Activated gamma-delta T cell (primary cell): ENCODE results near the gene CYP27A1.

Source experiments
- DNase-seq: peaks from one replicate; lab custom pipeline; 2025; lab: John Stamatoyannopoulos, UW

The CYP27A1 gene

DNA sequence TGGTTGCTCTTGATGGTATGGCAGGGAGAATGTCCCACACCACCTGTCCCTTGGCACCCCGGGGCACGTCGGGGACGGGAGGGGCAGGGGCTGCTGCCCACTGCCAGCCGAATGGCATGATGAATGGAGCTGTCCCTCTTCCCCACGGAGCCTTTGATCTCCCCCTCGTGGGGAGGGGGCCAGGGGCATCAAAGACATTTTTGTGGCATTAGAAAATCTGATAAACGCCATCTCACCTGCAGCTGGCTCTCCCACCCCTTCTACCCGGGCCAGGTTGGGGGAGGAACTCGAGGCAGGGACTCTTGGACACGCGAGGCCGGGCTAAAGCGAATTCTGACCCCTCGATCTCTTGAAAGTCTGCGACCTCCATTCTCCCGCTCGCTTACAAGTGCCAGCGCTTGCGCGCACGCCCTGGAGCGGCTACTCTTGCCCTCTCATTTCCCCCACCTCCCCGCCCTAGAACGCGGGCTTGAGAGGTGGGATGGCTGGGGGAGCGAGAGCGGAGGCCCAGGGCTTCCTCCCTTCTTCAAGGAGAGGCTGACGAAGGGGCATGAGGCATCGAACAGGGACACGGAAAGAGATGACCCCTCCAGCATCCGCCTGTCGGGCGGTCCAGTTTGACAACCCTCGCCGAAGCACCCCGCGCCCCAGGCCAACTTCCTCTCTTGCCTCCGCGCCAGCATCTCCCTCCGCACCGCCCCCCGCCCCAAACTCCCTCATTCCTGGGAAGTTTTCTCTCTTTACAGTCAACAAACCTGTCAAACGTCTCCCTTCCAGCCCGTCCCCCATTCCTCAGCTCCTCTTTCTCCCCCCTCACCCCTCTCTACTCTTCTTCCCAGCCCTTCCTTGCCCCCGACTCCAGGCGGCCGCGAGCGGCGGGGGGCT lies 77.0 kb downstream of the CYP27A1 start:
- no peak for DNase-seq

DNA sequence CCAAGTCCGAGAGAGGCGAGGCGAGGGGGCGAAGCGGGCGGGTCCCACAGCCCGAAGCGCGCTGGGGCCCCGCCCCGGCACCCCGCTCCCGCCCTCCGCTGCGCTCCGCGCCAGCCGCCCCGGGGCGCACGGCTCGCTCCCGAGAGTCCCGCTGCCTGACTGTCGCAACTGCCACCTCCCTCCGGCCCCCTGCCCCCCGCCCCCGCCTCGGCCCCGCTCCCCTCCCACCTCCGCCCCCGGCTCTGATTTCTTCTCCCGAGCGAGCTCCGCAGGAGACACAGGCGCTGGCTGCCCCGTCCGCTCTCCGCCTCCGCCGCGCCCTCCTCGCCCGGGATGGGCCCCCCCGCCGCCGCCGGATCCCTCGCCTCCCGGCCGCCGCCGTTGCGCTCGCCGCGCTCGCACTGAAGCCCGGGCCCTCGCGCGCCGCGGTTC lies 77.6 kb downstream of the CYP27A1 start, which contains the start of gene WNT6:
WNT6 (plus strand) TSS at position 250 of the 432 bp plus-strand sequence. CDS start 233 bp downstream, outside the sequence.
- no peak for DNase-seq

DNA sequence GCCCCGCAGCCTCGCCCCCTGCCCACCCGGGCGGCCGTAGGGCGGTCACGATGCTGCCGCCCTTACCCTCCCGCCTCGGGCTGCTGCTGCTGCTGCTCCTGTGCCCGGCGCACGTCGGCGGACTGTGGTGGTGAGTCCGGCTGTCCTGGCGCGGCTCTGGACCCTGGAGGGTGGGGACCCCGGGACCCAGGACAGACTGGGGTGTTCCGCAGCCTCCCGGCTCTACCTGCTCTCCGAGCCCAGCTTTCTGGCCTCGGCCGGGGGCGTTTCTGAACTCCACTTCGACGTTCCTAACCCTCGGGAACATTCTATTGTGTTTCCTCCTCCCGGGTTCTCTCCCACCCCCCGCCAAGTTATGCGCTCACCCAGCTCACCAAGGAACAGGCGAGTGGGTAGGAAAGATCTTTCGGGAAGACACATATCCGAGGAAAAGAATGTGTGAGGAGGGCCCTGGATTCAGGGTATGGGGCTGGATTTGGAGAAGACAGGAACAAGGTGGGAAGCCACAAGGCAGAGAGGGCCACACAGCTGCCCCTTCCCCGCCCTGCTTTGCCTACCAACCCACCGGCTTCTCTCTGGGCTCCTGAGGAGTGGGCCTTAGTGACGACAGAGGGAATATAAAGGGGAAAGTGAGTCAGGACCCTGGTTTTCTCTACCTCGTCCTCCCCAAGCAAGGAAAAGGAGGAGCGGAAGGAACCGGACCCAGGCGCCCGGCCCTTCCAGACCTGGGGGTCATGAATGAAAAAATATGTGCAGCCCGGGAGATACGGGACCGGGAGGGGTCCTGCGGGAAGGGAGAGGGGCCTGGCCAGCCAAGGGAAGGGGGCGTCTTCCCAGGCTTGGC lies 78.3 kb downstream of the CYP27A1 start:
- DNase-seq = no peak

DNA sequence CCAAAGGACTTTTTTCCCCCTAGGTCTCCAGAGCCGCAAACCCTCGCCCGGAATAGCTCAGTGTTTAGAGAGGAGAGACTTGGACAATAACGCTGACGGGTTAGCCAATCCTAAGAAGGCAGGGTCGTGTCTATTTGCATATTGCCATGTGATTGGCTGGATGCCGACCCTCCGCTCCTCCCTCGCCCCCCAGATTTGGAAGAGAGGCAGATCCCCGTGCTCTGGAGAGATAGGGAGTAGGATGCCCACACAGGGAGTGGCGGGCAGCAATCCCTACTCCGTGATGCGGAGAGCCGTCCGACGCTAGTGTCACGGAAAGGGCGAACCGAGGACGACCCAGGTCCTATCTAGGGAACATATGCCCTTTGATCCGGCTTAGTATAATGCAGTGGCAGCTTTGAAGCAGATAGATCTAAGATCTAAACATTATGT lies 79.0 kb downstream of the CYP27A1 start:
- DNase-seq = no peak

DNA sequence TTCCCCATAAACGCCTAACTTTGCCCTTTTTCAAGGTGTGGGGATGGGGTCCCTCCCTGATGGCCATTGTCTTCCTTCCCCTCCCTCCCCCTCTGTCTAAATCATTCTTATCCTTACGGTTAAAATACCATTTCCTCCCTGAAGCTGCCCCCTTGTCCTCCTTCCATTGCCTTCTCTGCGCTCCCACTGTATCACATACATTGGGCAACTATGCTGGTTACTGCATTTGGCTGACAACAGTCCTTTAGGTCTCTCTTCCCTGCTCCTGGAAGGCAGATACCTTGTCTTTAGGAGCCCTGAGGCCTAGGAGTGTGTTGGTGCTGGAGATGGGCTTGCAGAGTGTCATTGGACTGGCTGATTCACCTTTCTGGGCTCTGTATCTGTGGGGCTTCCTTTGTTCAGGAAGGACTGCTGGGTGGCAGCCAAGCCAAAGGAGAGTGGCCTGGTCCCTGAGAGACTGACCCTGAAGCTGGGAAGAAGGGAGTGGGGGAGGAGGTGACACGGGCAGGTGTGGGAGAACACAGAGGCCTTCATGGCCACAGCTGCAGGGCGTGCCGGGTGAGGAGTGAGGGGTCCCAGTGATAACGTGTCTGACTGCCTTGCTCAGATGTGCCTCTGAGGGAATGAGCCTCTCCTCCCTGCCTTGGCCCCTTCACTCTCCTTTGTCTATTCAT lies 79.8 kb downstream of the CYP27A1 start:
- no peak for DNase-seq

DNA sequence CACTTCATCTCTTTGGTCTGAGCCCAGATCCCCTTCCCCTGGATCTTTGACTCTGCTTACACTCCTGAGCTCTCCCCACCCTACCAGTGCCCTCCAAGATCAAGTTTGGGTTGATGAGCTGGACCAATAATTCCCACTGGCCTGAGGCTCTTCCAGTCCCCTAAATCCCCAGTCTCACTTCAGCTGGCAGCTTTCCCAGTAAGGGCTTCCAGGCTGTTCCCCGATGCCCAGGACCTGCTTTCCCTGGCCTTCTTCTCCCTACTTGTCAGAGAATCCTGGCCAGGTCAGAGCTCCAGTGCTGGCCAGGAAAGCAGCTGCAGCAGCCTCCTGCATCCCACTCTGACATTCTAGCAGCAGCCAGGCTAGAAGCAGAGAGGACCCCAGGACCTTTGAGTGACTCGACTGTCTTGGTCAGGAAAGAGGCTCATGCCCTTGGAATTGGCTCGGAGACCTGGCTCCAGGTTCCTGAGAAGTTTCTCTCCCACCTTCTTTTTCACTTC lies 81.1 kb downstream of the CYP27A1 start:
- no peak for DNase-seq
